GM19452 (cell line): ENCODE results near the gene FAM217A.

Experiments used
- ATAC-seq: cut with Tn5 transposase; IDR thresholded peaks from one replicate; pipeline ENCODE4 v1.9.1; 2021; ENCODE audit not compliant: unreplicated experiment

Gene FAM217A

DNA sequence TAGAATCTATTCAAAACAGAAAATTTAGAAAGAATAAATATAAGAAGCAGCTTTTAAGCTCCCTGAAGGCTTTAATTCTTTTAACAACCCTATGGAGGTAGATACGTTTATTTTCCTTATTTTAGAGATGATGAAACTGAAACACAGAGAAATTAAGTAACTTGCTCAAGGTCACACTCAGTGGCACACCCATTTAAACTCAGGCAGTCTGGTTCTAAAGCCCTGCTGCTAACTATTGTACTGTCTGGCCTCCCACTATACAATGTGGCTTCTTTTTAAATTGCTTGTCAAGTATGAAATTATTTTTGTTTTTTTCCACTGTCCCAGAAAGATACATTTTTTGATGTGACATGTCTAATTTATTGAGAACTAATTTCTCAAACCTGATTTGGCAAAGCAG is 55.7 kb downstream of the FAM217A start:
- ATAC-seq: no peak

DNA sequence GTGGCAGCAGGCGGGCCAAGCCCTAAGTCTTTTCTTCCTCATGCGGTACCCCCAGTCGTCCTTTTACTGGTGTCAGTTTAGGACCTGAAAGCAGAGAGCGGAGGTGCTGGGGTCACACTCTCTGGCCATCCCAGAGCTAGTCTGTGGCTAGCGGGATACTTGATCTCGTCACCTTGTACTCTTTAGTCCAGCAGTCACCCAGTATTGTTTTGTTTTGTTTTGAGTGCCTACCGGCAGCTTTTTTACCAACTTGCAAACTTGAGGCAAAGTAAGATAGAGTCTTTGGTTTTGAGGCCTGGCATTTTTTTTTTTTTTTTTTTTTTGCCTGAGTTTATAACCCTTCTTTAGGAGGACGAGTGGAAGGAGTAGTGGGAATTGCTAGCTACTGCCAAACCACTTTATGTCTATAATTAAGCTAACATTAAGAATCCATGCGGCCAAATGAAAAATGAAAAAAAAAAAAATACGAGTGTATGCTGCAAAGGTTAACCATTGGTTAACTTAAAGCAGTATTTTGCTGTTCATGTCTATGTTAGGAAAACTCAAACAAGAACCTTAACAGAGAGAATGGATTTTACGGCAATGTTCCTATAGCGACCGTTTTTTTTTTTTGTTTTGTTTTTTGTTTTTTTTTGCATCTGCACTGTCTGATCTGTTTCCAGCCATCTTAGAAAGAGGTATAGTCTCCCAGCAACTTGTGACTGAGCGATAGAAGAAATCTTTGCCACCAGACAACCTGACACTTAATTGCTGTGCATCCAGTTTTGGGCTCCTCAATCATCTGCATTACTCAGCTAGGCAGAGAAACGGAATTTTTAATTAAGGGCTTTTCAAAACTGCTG is 56.9 kb downstream of the FAM217A start:
- peak; percentile 6 for ATAC-seq

DNA sequence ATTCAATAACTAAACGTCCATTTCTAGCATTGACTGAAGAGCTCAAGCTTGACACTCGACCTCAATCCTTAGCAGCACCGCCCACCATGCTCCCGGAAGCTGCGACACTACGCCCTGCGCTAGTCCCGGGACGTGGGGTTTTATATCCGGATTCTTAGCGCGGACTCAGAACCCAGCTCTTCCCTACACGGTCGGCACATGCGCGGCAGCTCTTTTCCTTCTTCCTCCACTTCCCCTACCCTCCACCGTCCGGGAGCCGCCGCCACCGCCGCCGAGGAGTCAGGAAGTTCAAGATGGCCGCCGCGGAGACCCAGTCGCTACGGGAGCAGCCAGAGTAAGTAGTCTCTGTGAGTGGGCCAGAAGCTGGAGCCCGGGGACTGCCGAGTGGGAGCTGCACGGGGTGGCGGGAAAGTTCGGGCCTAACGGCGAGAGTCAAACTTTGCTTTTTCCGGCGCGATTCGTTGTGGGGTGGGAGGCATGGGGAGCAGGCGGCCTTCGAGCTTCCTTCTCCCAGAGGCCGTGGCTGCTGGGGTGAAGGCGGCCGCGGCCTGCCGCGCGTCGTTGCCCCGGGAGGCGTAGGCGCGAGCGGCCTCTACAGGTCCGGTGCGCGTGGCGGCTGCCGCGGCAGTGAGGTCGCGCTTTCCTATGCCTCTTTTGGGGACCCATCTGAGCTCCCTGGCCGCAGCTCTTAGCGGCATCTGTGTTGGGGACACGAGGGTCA is 57.6 kb downstream of the FAM217A start:
- peak; percentile 54 for ATAC-seq

DNA sequence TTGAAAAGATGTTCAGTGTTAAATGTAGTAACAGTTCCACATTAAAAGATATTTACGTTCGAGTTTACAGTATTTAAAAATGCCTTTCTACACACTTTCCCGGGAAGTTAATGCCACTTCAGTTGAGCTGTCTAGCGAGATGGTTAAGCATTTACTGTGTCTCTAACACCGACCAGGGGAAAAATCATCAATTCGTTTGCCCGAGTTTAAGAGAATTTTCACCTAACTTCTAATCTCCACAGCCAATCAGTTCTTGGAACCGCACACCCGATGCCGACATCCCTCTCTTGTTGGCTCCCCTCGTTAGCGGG is 58.2 kb downstream of the FAM217A start:
- no peak for ATAC-seq

DNA sequence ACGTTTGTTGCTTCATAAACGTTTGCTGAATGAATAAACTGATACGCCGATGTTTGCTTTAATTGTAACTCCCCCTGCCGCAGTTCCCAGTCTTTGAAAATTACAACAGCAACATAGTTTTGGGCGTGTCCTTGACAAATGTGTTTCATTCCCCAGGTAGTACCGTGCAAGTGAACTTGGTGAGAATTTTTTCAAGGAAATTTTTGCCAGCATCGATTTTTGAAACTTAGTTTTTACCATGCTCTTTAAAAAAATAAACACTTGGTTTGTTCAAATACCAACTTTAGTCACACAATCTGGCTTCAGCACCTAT is 60.1 kb downstream of the FAM217A start:
- ATAC-seq: no peak
